ENCODE measurements around the gene RNU6-7. TPM values are rescaled to one million over a fixed set of nuclear protein-coding genes. Genes with fewer than 3 reads are reported as not detected.

RNU6-7 gene
- total RNA-seq: not detected in 2 replicates

DNA sequence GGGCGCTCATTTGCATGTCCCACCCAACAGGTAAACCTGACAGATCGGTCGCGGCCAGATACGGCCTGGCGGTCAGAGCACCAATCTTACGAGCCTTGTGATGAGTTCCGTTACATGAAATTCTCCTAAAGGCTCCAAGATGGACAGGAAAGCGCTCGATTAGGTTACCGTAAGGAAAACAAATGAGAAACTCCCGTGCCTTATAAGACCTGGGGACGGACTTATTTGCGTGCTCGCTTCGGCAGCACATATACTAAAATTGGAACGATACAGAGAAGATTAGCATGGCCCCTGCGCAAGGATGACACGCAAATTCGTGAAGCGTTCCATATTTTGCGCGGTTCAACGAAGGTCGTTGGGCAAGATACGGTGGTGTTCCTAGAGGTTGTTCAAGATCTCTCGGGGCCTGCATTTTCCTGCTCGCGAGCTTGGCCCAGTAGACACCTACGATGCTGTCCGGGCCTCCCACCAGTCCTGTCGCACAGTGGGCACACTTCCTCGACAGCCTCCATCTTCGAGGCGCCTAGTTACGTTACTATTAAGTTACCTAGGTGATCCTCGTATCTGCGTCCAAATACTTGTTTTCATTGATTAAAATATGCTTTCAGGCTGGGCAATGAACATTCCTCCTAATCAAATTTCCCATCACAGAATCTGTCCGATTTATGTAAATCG lies at the start of gene RNU6-7:
Gene RNU6-7 (plus strand): TSS at position 230 of the 675 bp plus-strand sequence.

GRCh38 chr14:32202998-32203882 lies 1.4 kb downstream of the RNU6-7 start, which contains the start of gene RNU6-8:
Gene RNU6-8, minus strand, starts transcription at chr14:32203269.

Other genes with a start within 250 kb of the RNU6-7 start
- gene ARHGAP5, start 124.7 kb upstream of the RNU6-7 start, total RNA-seq: 57.0 and 82.4 TPM in 2 replicates
- not detected in 2 replicates for gene RNU6-8, start 1.2 kb downstream of the RNU6-7 start, total RNA-seq
- gene AKAP6, start 127.3 kb downstream of the RNU6-7 start, total RNA-seq: 1.00 and 2.7 TPM in 2 replicates